GM12874 (cell line): ENCODE data around the gene FIG4.

ENCODE experiments used
- CTCF ChIP-seq: IDR thresholded peaks from 2 replicates; pipeline ENCODE4 v1.5.1; 2011; ENCODE audit warnings: low read depth, mild to moderate bottlenecking, control low read depth, low read length, moderate library complexity; ENCODE audit not compliant: insufficient read depth

The FIG4 gene

GRCh38 chr6:109782491-109782999 lies 91.4 kb downstream of the FIG4 start:
- no peak for TF ChIP-seq CTCF

- peak; percentile 39; the same call in 1 of the 2 replicates for TF ChIP-seq CTCF
These were observed 92.3 kb downstream of the FIG4 start for GRCh38 chr6:109783250-109783986.

GRCh38 chr6:109787312-109787711 lies 96.2 kb downstream of the FIG4 start:
- no peak for TF ChIP-seq CTCF

- no peak for TF ChIP-seq CTCF
These were observed 97.6 kb downstream of the FIG4 start for GRCh38 chr6:109788687-109789086.

GRCh38 chr6:109790131-109790530 lies 99.0 kb downstream of the FIG4 start:
- TF ChIP-seq CTCF = no peak

GRCh38 chr6:109791301-109791700 lies 100.2 kb downstream of the FIG4 start:
- TF ChIP-seq CTCF = no peak

GRCh38 chr6:109793021-109793420 lies 101.9 kb downstream of the FIG4 start:
- TF ChIP-seq CTCF = no peak
